Subcutaneous adipose tissue (tissue), 4 donors: ENCODE results near the gene GRM8. TPM values are rescaled to one million over a fixed set of nuclear protein-coding genes. Genes with fewer than 3 reads are reported as not detected.

Source experiments
- total RNA-seq, 4 donors: library from RNA; depleted of rRNA; stranded (reverse); fragments of >200 nt; gene quantifications; one replicate each; pipeline ENCODE4 v1.1.0, GENCODE V29; 2016
- TF ChIP-seq, protein P1 (sequence below): fragments of 450-650 bp; IDR thresholded peaks from one replicate; pipeline ENCODE4 v1.5.1; 2016; ENCODE audit warnings: low read depth, mild to moderate bottlenecking, control low read depth, antibody characterized with exemption, moderate library complexity

Gene GRM8
- total RNA-seq, 4 donors from 2014 or later: not detected

GRCh38 chr7:127258111-127258510, 5.4 kb upstream of the GRM8 start:
- TF ChIP-seq, protein P1, sequence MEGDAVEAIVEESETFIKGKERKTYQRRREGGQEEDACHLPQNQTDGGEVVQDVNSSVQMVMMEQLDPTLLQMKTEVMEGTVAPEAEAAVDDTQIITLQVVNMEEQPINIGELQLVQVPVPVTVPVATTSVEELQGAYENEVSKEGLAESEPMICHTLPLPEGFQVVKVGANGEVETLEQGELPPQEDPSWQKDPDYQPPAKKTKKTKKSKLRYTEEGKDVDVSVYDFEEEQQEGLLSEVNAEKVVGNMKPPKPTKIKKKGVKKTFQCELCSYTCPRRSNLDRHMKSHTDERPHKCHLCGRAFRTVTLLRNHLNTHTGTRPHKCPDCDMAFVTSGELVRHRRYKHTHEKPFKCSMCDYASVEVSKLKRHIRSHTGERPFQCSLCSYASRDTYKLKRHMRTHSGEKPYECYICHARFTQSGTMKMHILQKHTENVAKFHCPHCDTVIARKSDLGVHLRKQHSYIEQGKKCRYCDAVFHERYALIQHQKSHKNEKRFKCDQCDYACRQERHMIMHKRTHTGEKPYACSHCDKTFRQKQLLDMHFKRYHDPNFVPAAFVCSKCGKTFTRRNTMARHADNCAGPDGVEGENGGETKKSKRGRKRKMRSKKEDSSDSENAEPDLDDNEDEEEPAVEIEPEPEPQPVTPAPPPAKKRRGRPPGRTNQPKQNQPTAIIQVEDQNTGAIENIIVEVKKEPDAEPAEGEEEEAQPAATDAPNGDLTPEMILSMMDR: no peak

GRCh38 chr7:127257086-127257485, 4.3 kb upstream of the GRM8 start:
- TF ChIP-seq, protein P1: no peak

DNA sequence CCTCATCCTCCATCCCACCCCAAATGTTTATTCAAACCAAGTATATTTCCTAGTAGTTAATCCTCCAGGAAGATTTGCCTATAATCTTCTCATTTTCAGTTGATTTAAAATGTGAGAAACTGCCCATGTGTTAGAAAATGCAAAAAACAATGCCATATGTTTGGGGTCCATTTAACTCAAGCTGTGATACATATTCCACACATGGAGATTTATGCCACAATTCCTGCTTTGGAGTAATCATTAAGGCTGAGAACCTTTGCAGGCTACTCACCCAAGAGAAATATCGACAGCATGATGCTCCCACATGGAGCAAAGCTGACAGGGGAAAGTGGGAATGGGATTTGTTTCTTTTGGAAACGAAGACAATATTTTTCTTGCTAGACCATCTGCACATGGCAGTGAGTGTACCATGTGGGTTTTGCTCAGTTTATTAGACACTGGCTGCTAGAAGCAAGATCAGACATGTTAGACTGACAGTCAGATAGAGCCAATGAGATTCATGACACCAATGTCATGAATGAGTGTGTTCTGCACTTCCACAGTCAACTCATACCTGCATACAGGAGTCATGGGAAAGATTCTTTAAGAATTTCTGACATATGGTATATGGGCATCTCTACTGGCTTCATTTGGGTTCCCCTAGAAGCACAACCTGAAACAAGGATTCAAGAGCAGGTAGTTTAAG, 3.4 kb upstream of the GRM8 start:
- TF ChIP-seq, protein P1: no peak

DNA sequence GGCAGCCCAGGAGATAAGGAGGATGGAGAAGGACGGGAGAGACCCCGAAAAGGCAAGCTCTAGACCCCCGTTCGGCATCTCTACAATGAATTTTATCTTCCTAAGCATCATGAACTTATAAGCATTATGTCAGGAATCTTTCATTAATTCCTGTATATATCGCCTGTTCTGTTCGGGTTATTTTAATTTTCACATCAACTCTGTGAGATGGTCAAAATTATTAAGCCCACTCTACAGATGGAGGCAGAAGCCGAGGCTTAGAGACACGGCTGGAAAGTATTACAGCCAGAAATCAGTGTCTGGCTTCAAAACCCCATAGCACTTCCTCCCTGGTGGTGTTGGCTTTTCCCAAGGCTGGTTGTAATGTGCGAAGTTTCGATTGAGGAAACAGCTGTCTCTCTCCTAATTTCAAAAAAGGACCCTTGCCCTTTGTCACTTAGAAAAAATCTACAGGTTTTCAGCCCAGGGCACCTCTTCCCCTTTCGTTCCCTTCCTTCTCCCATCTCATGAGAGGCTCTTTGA, 1.5 kb upstream of the GRM8 start:
- TF ChIP-seq, protein P1: no peak

- TF ChIP-seq, protein P1: no peak
These were observed 781 bp upstream of the GRM8 start for GRCh38 chr7:127253281-127254162.

DNA sequence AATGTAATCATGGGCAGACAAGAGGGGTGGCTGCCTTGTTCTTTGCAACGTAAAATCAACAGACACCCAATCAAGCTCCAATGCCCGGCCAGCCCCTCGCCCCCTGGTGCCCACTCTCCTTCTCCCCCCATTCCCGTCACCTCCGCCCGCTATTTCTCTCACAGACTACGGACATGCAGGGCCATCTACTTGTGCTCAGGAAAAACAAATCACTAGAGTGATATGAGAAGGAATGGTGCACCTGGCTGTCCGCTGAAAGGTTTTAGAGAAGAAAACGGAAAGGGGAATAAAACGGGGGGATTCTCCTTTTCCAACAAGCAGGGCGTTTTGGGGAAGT, 396 bp downstream of the GRM8 start:
- TF ChIP-seq, protein P1: no peak
